Stimulated activated CD4-positive, alpha-beta T cell treated with anti-CD3 and anti-CD28 coated beads, Interleukin-12 subunit alpha, Interleukin-12 subunit beta, amount 100 ng/mL, for 48 hours (primary cell): ENCODE measurements around the gene THEM4.

ENCODE experiments used
- DNase-seq, 3 donors: peaks; one replicate each; pipeline ENCODE4 v3.0.0-alpha.2; 2020; ENCODE audit warnings: low read depth in 2 of 3, low spot score in 1 of 3

Gene THEM4

DNA sequence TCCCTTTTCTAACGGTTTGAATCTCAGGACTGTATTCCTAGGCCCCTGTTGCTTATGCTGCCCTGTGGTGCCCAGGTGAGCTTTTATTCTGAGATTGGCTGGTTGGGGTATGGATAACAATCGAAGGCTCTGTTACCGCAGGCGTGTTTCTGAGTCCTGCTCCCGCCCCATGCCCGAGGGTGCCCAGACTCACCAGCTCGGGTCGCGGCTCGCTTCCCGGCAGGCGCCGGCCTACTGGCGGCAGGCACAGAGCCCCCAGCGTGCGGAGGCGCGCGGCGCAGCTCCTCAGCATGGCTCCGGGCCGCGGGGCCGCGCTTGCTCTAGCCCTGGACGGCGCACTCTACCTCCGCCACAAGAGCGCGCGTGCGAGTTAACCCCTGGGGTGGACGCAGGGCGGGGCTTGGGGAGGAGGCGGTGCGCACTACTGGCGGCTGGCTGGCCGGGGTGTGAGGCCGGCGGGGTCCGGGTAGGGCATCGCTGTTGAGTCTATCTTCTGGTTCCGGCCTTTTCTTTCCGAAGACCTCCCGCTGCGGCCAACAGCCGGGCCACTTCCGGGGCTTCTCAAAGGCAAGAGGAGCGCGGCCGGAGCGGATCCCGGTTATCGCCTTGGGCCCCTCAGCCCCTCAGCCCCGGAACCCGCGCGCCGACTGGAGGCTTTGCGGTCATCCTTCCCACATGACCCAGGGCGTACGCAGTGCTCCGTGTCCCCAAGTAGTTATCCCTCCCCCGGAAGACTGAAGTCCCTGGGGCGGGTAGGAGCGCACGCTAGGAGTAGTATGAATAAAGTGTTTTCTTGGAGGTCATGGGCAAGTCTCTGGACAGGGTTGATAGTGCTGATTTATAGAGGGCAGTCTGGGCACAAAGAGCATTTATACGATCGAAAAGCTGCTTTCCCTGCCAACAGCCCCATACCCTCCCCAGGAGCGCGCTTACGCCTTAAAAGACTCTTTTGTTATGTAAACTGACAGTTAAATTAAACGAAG lies at the start of gene THEM4:
THEM4 (minus strand) TSS at position 345 of the 983 bp plus-strand sequence; CDS start at position 292, 53 bp downstream.
- peak; percentile 94 to 97 (median 96) for DNase-seq

GRCh38 chr1:151958959-151959358 lies 49.6 kb upstream of the THEM4 start:
- DNase-seq: no peak

DNA sequence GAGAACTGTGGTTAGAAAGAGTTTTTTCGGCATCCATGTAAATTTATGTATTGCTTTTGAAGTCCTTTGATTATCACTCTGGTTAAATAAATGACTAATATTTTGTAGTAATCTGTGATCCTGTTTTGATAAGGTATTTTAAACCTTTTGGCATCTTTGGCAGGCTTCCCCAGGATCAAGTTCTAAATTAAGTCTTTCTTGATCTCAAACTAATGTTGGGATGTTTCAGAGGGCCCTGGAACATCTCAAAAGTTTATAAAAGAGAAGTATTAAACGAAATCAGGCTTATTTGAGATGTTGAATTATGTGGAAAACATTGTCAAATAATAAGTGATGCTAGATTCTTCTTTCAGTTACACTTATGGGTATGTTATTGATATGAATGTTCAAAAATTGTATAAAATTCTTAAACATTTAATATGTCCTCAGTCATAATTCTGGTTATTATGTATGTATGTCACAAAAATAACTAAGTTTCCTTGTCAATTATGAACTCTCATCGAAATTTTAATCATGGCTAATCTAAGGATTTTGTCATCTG lies 47.7 kb upstream of the THEM4 start:
- no peak for DNase-seq

DNA sequence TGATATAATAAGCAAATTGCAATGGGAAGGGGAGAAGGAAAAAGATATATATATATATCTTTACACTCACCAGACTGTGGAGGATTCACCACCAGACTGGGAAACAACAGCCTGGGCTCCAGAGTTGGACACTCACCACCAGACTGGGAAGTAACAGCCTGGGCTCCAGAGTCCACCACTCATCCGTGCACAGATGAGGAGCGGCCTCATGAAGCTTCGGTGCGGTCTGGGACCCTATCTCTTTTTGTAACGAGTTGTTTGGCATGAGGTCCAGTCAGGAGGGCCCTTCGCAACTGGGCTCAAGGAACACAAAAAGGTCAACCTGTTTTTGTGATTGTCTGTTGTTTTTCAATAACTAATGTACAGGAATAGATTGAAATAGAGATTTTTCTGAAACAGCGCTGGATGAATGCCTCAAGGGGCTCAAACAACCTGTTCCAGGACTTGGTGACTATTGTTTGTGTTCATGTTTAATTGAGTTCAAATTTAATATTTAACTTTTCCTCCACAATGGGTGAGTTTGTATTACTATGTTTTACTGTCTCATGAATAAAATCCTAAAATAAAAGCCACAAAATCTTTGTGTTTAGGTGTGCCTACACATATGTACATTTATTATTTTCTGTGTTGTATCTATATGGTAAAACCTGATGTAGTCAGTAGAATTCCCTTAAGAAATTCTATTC lies 44.2 kb upstream of the THEM4 start:
- DNase-seq: no peak

- DNase-seq: no peak
These were observed 43.5 kb upstream of the THEM4 start for GRCh38 chr1:151952811-151953210.

GRCh38 chr1:151949371-151950193 lies 40.3 kb upstream of the THEM4 start:
- no peak for DNase-seq

- DNase-seq: no peak
These were observed 39.2 kb upstream of the THEM4 start for GRCh38 chr1:151948506-151948905.

- DNase-seq: no peak
These were observed 37.8 kb upstream of the THEM4 start for GRCh38 chr1:151947140-151947539.

GRCh38 chr1:151945725-151946722 lies 36.7 kb upstream of the THEM4 start:
- DNase-seq: peak; percentile 55 to 63 (median 59)

GRCh38 chr1:151944857-151945575 lies 35.7 kb upstream of the THEM4 start:
- DNase-seq: no peak

DNA sequence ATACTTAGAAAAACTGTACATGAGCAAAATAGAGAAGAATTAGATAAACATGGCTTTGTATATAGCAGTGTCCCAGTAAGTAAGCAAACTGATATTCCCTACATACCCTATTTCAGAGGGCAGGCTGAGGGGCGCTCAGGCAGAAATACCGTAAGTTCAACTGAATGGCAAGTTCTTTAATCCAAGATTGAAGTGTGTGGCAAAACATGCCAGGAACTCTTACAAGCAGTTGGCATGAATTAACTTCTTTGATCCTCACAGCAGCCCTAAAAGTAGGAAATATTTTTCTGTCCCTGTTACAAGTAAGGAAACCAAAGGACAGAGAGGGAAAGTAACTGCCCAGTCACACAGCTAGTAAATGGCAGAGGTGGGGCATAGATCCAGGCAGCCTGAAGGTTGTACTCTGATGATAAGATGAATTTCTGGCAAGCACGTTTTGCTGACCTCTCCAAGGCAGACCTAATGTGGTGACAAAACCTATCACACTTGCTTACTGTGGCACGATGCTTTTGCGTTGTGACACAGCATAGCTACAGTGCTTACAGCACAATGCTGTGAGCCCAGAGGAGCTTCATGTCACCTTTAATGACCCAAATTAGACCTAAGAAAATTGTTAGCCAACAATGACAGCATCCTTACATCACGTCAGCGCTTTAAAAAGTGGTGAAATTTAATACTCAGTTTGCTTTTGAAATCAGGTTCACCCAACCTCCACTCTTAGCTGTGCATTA lies 35.0 kb upstream of the THEM4 start:
- DNase-seq: no peak

DNA sequence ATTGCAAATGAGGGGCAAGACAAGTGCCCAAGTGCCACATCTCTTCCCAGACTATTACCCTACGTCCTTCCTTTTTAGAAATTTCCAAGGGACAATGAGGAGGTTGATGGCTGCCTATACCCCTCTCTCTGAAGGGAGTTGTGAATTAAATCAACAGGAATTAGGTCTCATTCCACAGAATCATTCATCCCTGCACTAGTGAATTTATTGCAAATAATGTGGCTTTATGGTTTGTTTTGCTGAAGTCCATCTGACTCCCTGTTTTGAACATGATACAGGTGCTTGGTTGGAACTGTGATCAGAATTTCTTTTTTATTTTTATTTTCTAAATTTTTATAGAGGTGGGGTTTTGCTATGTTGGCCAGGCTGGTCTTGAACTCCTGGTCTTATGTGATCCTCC lies 34.3 kb upstream of the THEM4 start:
- DNase-seq: no peak

DNA sequence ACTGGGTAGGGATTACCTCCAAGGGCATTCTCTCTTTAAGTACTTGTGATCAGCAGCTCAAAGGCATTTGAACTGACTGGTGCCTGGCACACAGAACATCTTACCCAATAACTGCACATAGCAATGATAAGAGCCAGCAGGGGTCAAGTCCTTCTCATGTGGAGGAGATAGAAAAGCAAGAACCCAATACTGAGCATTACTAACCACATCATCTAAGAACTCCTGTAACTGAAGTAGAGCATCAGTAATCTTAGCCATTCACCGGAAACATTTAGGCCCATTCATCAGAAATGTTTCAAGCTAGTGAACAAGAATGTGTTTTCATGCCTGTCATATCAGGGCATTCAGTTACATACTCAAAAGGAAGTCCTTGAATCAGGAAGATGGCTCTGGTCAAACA lies 33.6 kb upstream of the THEM4 start:
- no peak for DNase-seq

GRCh38 chr1:151940541-151940940 lies 31.2 kb upstream of the THEM4 start:
- no peak for DNase-seq

DNA sequence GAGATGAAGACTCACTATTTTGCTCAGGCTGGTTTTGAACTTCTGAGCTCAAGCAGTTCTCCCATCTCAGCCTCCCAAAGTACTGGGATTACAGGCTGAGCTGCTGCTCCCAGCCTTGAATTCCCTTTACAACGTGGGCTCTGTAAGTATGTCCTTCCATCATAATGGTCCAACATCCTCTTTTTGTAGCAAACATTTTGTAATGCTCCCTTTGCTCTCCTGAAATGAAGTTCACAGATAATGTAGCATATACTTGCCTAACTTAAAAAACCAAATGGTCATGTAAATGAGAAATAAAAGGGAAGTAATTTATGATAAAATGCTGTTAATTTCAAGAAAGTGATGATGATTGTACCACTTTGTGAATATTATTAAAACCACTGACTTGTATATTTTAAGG lies 30.5 kb upstream of the THEM4 start:
- no peak for DNase-seq

- DNase-seq: no peak
These were observed 29.8 kb upstream of the THEM4 start for GRCh38 chr1:151939141-151939540.

DNA sequence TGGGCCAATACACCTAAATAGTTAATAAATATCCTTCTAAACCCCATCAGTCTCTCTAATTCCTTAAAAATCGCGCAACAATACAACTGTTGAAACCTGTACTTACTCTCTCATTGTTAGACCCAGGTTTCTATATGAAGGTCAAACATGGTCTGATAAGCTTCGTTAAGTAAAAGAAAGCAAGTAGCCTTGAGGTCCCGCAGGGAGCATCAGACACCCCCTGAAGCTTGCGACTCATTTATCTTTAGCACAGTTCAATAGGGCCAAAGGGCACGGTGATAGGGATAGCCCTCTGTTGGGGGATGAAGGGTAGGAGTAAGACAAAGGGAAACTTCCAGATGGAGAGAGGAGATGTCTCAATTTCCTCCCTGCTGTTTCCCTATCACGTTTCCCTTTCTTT lies 27.3 kb upstream of the THEM4 start:
- no peak for DNase-seq

DNA sequence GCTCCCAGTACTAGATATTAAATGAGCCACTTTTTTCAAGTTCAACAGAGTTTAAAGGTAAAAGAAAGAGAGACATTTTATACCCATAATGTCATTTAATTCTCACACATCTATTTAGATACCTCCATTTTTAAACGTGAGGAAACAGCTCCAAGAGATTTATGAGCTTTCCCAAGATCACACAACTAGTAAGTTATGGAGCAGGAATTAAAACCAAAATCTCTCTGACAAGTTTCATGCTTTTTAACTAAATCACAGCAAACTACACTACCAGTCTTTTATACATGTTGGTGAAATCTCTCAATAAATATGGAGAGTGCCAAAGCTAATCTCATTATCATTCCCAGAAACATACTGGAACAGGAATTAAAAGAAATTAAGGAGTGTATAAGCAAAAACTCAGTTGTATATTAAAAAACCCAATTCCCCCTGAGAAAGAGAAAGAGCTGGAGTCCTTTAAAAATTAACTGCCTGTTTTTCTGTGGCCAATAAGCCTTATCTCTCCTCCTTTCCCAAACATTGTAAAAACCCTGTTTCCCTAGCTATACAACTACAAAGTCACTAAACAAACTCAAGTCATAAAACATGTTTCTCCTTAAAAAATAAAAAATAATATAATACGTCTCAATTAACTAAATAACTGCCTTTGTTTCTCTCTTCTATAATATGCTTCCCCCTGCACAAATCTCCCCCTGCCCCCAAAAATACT lies 26.7 kb upstream of the THEM4 start:
- no peak for DNase-seq
